Measurements from ENCODE around the gene PHLDB2.
"Not testable (repeated sequence)": the region's sequence is repeated elsewhere in the genome, so short reads cannot be mapped to it uniquely, and the experiment has no call there.

The PHLDB2 gene

GRCh38 chr3:111859061-111859973, at the start of gene PHLDB2:
Gene PHLDB2 (plus strand): TSS chr3:111859265. CDS start chr3:111884078, 24,813 bp downstream.
- Histone ChIP-seq H3K4me3 (ENCODE audit: low read depth in 1 of 2, low read length in 2 of 2) (peak within 1 kb of the TSS; percentile 75 to 99), H3K4me1 (ENCODE audit: insufficient read depth, low read length) (peaks cover 49% of the 10 kb centered on the region), H3K27me3 (ENCODE audit: control insufficient read depth in 1 of 2, insufficient read depth in 2 of 2, low read length in 2 of 2) (no peaks in the 10 kb centered on the region), H3K9ac (ENCODE audit: low read length) (peak within 1 kb of the TSS; percentile 99), H3K27ac (ENCODE audit: low read depth, low read length) (peak within 1 kb of the TSS; percentile 77), H3K36me3 (ENCODE audit: insufficient read depth, low read length) (no peaks in the 10 kb centered on the region), H3K9me3 (ENCODE audit: low read length) (no peaks in the 10 kb centered on the region)

GRCh38 chr3:111810909-111811308, 48.2 kb upstream of the PHLDB2 start:
- Histone ChIP-seq H3K4me3 (ENCODE audit: low read depth in 1 of 2, low read length in 2 of 2) (no peak overlapping the region), H3K9ac (ENCODE audit: low read length) (no peak overlapping the region), H3K36me3 (ENCODE audit: insufficient read depth, low read length) (no peaks in the 10 kb centered on the region), H3K27ac (ENCODE audit: low read depth, low read length) (no peak overlapping the region), H3K27me3 (ENCODE audit: control insufficient read depth in 1 of 2, insufficient read depth in 2 of 2, low read length in 2 of 2) (no peaks in the 10 kb centered on the region), H3K9me3 (ENCODE audit: low read length) (no peaks in the 10 kb centered on the region), H3K4me1 (ENCODE audit: insufficient read depth, low read length) (no peaks in the 10 kb centered on the region)

GRCh38 chr3:111811811-111812210, 47.3 kb upstream of the PHLDB2 start:
- Histone ChIP-seq H3K4me3 (ENCODE audit: low read depth in 1 of 2, low read length in 2 of 2) (no peak overlapping the region), H3K9ac (ENCODE audit: low read length) (no peak overlapping the region), H3K27ac (ENCODE audit: low read depth, low read length) (no peak overlapping the region), H3K9me3 (ENCODE audit: low read length) (no peaks in the 10 kb centered on the region), H3K27me3 (ENCODE audit: control insufficient read depth in 1 of 2, insufficient read depth in 2 of 2, low read length in 2 of 2) (no peaks in the 10 kb centered on the region), H3K36me3 (ENCODE audit: insufficient read depth, low read length) (no peaks in the 10 kb centered on the region), H3K4me1 (ENCODE audit: insufficient read depth, low read length) (no peaks in the 10 kb centered on the region)

- no peaks in the 10 kb centered on the region for H3K9me3 ChIP-seq (ENCODE audit: low read length)
- no peaks in the 10 kb centered on the region for H3K4me1 ChIP-seq (ENCODE audit: insufficient read depth, low read length)
- H3K27ac ChIP-seq (ENCODE audit: low read depth, low read length): no peak overlapping the region
- H3K4me3 ChIP-seq (ENCODE audit: low read depth in 1 of 2, low read length in 2 of 2): no peak overlapping the region
- no peak overlapping the region for H3K9ac ChIP-seq (ENCODE audit: low read length)
- H3K27me3 ChIP-seq (ENCODE audit: control insufficient read depth in 1 of 2, insufficient read depth in 2 of 2, low read length in 2 of 2): no peaks in the 10 kb centered on the region
- no peaks in the 10 kb centered on the region for H3K36me3 ChIP-seq (ENCODE audit: insufficient read depth, low read length)
Measured at GRCh38 chr3:111812701-111813100, 46.4 kb upstream of the PHLDB2 start.

- no peak overlapping the region for H3K27ac ChIP-seq (ENCODE audit: low read depth, low read length)
- no peak overlapping the region for H3K9ac ChIP-seq (ENCODE audit: low read length)
- H3K4me3 ChIP-seq (ENCODE audit: low read depth in 1 of 2, low read length in 2 of 2): no peak overlapping the region
- H3K36me3 ChIP-seq (ENCODE audit: insufficient read depth, low read length): no peaks in the 10 kb centered on the region
- H3K9me3 ChIP-seq (ENCODE audit: low read length): no peaks in the 10 kb centered on the region
- H3K27me3 ChIP-seq (ENCODE audit: control insufficient read depth in 1 of 2, insufficient read depth in 2 of 2, low read length in 2 of 2): no peaks in the 10 kb centered on the region
- no peaks in the 10 kb centered on the region for H3K4me1 ChIP-seq (ENCODE audit: insufficient read depth, low read length)
Measured at GRCh38 chr3:111813441-111813840, 45.6 kb upstream of the PHLDB2 start.

- Histone ChIP-seq H3K27me3 (ENCODE audit: control insufficient read depth in 1 of 2, insufficient read depth in 2 of 2, low read length in 2 of 2) (no peaks in the 10 kb centered on the region), H3K9ac (ENCODE audit: low read length) (no peak overlapping the region), H3K4me1 (ENCODE audit: insufficient read depth, low read length) (no peaks in the 10 kb centered on the region), H3K27ac (ENCODE audit: low read depth, low read length) (no peak overlapping the region), H3K4me3 (ENCODE audit: low read depth in 1 of 2, low read length in 2 of 2) (no peak overlapping the region), H3K36me3 (ENCODE audit: insufficient read depth, low read length) (no peaks in the 10 kb centered on the region), H3K9me3 (ENCODE audit: low read length) (no peaks in the 10 kb centered on the region)
Measured at GRCh38 chr3:111813979-111814378, 45.1 kb upstream of the PHLDB2 start.

- H3K36me3 ChIP-seq (ENCODE audit: insufficient read depth, low read length); H3K9me3 ChIP-seq (ENCODE audit: low read length); H3K9ac ChIP-seq (ENCODE audit: low read length); H3K27me3 ChIP-seq (ENCODE audit: control insufficient read depth in 1 of 2, insufficient read depth in 2 of 2, low read length in 2 of 2); H3K27ac ChIP-seq (ENCODE audit: low read depth, low read length); H3K4me3 ChIP-seq (ENCODE audit: low read depth in 1 of 2, low read length in 2 of 2); H3K4me1 ChIP-seq (ENCODE audit: insufficient read depth, low read length): not testable (repeated sequence)
Measured at GRCh38 chr3:111816771-111817170, 42.3 kb upstream of the PHLDB2 start.

- no peaks in the 10 kb centered on the region for H3K27me3 ChIP-seq (ENCODE audit: control insufficient read depth in 1 of 2, insufficient read depth in 2 of 2, low read length in 2 of 2)
- no peak overlapping the region for H3K27ac ChIP-seq (ENCODE audit: low read depth, low read length)
- H3K4me3 ChIP-seq (ENCODE audit: low read depth in 1 of 2, low read length in 2 of 2): no peak overlapping the region
- H3K4me1 ChIP-seq (ENCODE audit: insufficient read depth, low read length): no peaks in the 10 kb centered on the region
- H3K36me3 ChIP-seq (ENCODE audit: insufficient read depth, low read length): no peaks in the 10 kb centered on the region
- H3K9me3 ChIP-seq (ENCODE audit: low read length): no peaks in the 10 kb centered on the region
- H3K9ac ChIP-seq (ENCODE audit: low read length): no peak overlapping the region
Measured at GRCh38 chr3:111819927-111820326, 39.1 kb upstream of the PHLDB2 start.

GRCh38 chr3:111820651-111821050, 38.4 kb upstream of the PHLDB2 start:
- no peak overlapping the region for H3K9ac ChIP-seq (ENCODE audit: low read length)
- H3K4me1 ChIP-seq (ENCODE audit: insufficient read depth, low read length): no peaks in the 10 kb centered on the region
- no peak overlapping the region for H3K27ac ChIP-seq (ENCODE audit: low read depth, low read length)
- H3K27me3 ChIP-seq (ENCODE audit: control insufficient read depth in 1 of 2, insufficient read depth in 2 of 2, low read length in 2 of 2): no peaks in the 10 kb centered on the region
- no peaks in the 10 kb centered on the region for H3K9me3 ChIP-seq (ENCODE audit: low read length)
- H3K4me3 ChIP-seq (ENCODE audit: low read depth in 1 of 2, low read length in 2 of 2): no peak overlapping the region
- no peaks in the 10 kb centered on the region for H3K36me3 ChIP-seq (ENCODE audit: insufficient read depth, low read length)

GRCh38 chr3:111821891-111822290, 37.2 kb upstream of the PHLDB2 start:
- Histone ChIP-seq H3K9me3 (ENCODE audit: low read length) (no peaks in the 10 kb centered on the region), H3K4me1 (ENCODE audit: insufficient read depth, low read length) (no peaks in the 10 kb centered on the region), H3K9ac (ENCODE audit: low read length) (no peak overlapping the region), H3K27me3 (ENCODE audit: control insufficient read depth in 1 of 2, insufficient read depth in 2 of 2, low read length in 2 of 2) (no peaks in the 10 kb centered on the region), H3K4me3 (ENCODE audit: low read depth in 1 of 2, low read length in 2 of 2) (no peak overlapping the region), H3K27ac (ENCODE audit: low read depth, low read length) (no peak overlapping the region), H3K36me3 (ENCODE audit: insufficient read depth, low read length) (no peaks in the 10 kb centered on the region)

GRCh38 chr3:111822804-111823203, 36.3 kb upstream of the PHLDB2 start:
- H3K36me3 ChIP-seq (ENCODE audit: insufficient read depth, low read length): no peaks in the 10 kb centered on the region
- no peak overlapping the region for H3K4me3 ChIP-seq (ENCODE audit: low read depth in 1 of 2, low read length in 2 of 2)
- H3K27ac ChIP-seq (ENCODE audit: low read depth, low read length): no peak overlapping the region
- H3K9ac ChIP-seq (ENCODE audit: low read length): no peak overlapping the region
- H3K9me3 ChIP-seq (ENCODE audit: low read length): no peaks in the 10 kb centered on the region
- no peaks in the 10 kb centered on the region for H3K4me1 ChIP-seq (ENCODE audit: insufficient read depth, low read length)
- no peaks in the 10 kb centered on the region for H3K27me3 ChIP-seq (ENCODE audit: control insufficient read depth in 1 of 2, insufficient read depth in 2 of 2, low read length in 2 of 2)

- Histone ChIP-seq H3K27me3 (ENCODE audit: control insufficient read depth in 1 of 2, insufficient read depth in 2 of 2, low read length in 2 of 2) (no peaks in the 10 kb centered on the region), H3K9me3 (ENCODE audit: low read length) (no peaks in the 10 kb centered on the region), H3K4me3 (ENCODE audit: low read depth in 1 of 2, low read length in 2 of 2) (no peak overlapping the region), H3K4me1 (ENCODE audit: insufficient read depth, low read length) (no peaks in the 10 kb centered on the region), H3K36me3 (ENCODE audit: insufficient read depth, low read length) (no peaks in the 10 kb centered on the region), H3K9ac (ENCODE audit: low read length) (no peak overlapping the region), H3K27ac (ENCODE audit: low read depth, low read length) (no peak overlapping the region)
Measured at GRCh38 chr3:111823341-111823855, 35.7 kb upstream of the PHLDB2 start.

All from muscle layer of colon (tissue), 2 donors.